NCI-H146 treated with DMSO at 0.1 percent for 48 hours (cell line): ENCODE data around the gene CACNG5.

Experiments used
- DNase-seq: peaks from one replicate; lab custom pipeline; 2025; ENCODE audit not compliant: unreplicated experiment; lab: John Stamatoyannopoulos, UW

CACNG5 gene

GRCh38 chr17:66834919-66835454 lies at the start of gene CACNG5:
CACNG5 (plus strand) TSS chr17:66835117; CDS start chr17:66877333, 42,216 bp downstream.
- DNase-seq, result no peak

GRCh38 chr17:66786107-66786506 lies 48.8 kb upstream of the CACNG5 start:
- no peak for DNase-seq

- DNase-seq, result no peak
Measured at GRCh38 chr17:66787914-66788313, 47.0 kb upstream of the CACNG5 start.

- no peak for DNase-seq
Measured at GRCh38 chr17:66789093-66789492, 45.8 kb upstream of the CACNG5 start.

GRCh38 chr17:66789961-66790437 lies 44.9 kb upstream of the CACNG5 start:
- no peak for DNase-seq

- DNase-seq, result no peak
Measured at GRCh38 chr17:66790501-66791061, 44.3 kb upstream of the CACNG5 start.

GRCh38 chr17:66791347-66791746 lies 43.6 kb upstream of the CACNG5 start:
- no peak for DNase-seq

GRCh38 chr17:66793814-66794213 lies 41.1 kb upstream of the CACNG5 start:
- no peak for DNase-seq

- DNase-seq, result no peak
Measured at GRCh38 chr17:66795486-66795885, 39.4 kb upstream of the CACNG5 start.

- no peak for DNase-seq
Measured at GRCh38 chr17:66799849-66800537, 34.9 kb upstream of the CACNG5 start.

GRCh38 chr17:66803474-66803951 lies 31.4 kb upstream of the CACNG5 start:
- no peak for DNase-seq

- no peak for DNase-seq
Measured at GRCh38 chr17:66805567-66805966, 29.4 kb upstream of the CACNG5 start.

- peak; percentile 51 for DNase-seq
Measured at GRCh38 chr17:66807182-66807581, 27.7 kb upstream of the CACNG5 start.

GRCh38 chr17:66809408-66809807 lies 25.5 kb upstream of the CACNG5 start:
- no peak for DNase-seq

- no peak for DNase-seq
Measured at GRCh38 chr17:66810951-66811682, 23.8 kb upstream of the CACNG5 start.

- DNase-seq, result no peak
Measured at GRCh38 chr17:66811683-66812054, 23.2 kb upstream of the CACNG5 start.

- DNase-seq, result no peak
Measured at GRCh38 chr17:66812571-66812970, 22.3 kb upstream of the CACNG5 start.

GRCh38 chr17:66813296-66813695 lies 21.6 kb upstream of the CACNG5 start:
- DNase-seq, result no peak

- no peak for DNase-seq
Measured at GRCh38 chr17:66814026-66814425, 20.9 kb upstream of the CACNG5 start.

GRCh38 chr17:66814570-66814969 lies 20.3 kb upstream of the CACNG5 start:
- DNase-seq, result no peak

- no peak for DNase-seq
Measured at GRCh38 chr17:66817750-66818149, 17.2 kb upstream of the CACNG5 start.

- no peak for DNase-seq
Measured at GRCh38 chr17:66819466-66819865, 15.5 kb upstream of the CACNG5 start.
